Esophagus muscularis mucosa (tissue), 4 donors: ENCODE results near the gene KCNAB1. TPM values are rescaled to one million over a fixed set of nuclear protein-coding genes. Genes with fewer than 3 reads are reported as not detected.

ENCODE experiments used
- DNase-seq: peaks from one replicate; pipeline ENCODE4 v3.0.0-alpha.2; 2017; ENCODE audit errors: extremely low spot score
- H3K27ac ChIP-seq, 4 donors: fragments of 200-600 bp; sonication (generic); replicated peaks in 1 of 4; 1 replicate in 3 of 4; 2 replicates in 1 of 4; pipeline ENCODE4 v1.5.1; 2016 to 2019; ENCODE audit warnings: mild to moderate bottlenecking in 1 of 4
- H3K27me3 ChIP-seq, 4 donors: fragments of 200-600 bp; sonication (generic); one replicate each; pipeline versions ENCODE4 v1.5.1 to v1.6.0; 2016 to 2019
- H3K36me3 ChIP-seq, 4 donors: fragments of 200-600 bp; sonication (generic); one replicate each; pipeline ENCODE4 v1.5.1; 2016 to 2019
- H3K4me1 ChIP-seq, 4 donors: fragments of 200-600 bp; sonication (generic); one replicate each; pipeline ENCODE4 v1.5.1; 2016 to 2019
- H3K4me3 ChIP-seq, 4 donors: fragments of 200-600 bp; sonication (generic); 1 replicate in 2 of 4; 2 replicates in 2 of 4; pipeline ENCODE4 v1.5.1; 2016 to 2019; ENCODE audit warnings: mild to moderate bottlenecking in 4 of 4, moderate library complexity in 1 of 4
- H3K9me3 ChIP-seq, 4 donors: fragments of 200-600 bp; sonication (generic); 1 replicate in 3 of 4; 2 replicates in 1 of 4; pipeline ENCODE4 v1.5.1; 2016 to 2019
- CTCF ChIP-seq, 3 experiments: fragments of 200-600 bp in 2 of 3; fragments of 450-650 bp in 1 of 3; sonication (generic) in 2 of 3; IDR thresholded peaks; one replicate each; pipeline ENCODE4 v1.5.1; 2017 to 2019; ENCODE audit warnings: antibody characterized with exemption in 3 of 3, mild to moderate bottlenecking in 2 of 3, moderate library complexity in 1 of 3
- EP300 ChIP-seq: sonication (generic); formaldehyde crosslinking; IDR thresholded peaks from one replicate; pipeline ENCODE4 v1.6.1; 2017; ENCODE audit warnings: antibody characterized with exemption
- POLR2A ChIP-seq: fragments of 450-650 bp; IDR thresholded peaks from one replicate; pipeline ENCODE4 v1.6.1; 2017; ENCODE audit warnings: antibody characterized with exemption, moderate library complexity, mild to moderate bottlenecking, low read depth
- POLR2AphosphoS5 ChIP-seq, 2 donors: sonication (generic); formaldehyde crosslinking; IDR thresholded peaks; one replicate each; pipeline ENCODE4 v1.6.1; 2017; ENCODE audit warnings: antibody characterized with exemption in 2 of 2
- WGBS: methylation state at CpG from one replicate; pipeline ENCODE4 v1.1.5; 2018; 5-methylcytosine and 5-hydroxymethylcytosine counted together
- intact Hi-C: fragments of 100-400 bp; cut with DNase I; formaldehyde crosslinking; loops from one replicate; pipeline ENCODE4 v1.15.1; 2023
- total RNA-seq, 4 donors: library from RNA; depleted of rRNA; stranded (reverse); fragments of >200 nt; gene quantifications; one replicate each; pipeline versions ENCODE4 v1.1.0 to v1.2.1, GENCODE V29; 2016

KCNAB1 gene
- total RNA-seq, 4 donors from 2014 or later, result 0.83 to 5.9 (median 2.3) TPM

GRCh38 chr3:156480949-156481348 lies 360.6 kb downstream of the KCNAB1 start:
- no peaks in the 10 kb centered on the region for H3K36me3 ChIP-seq
- DNase-seq, result no peak
- H3K9me3 ChIP-seq, result no peaks in the 10 kb centered on the region
- H3K27me3 ChIP-seq, result no peaks in the 10 kb centered on the region
- WGBS, result 72% methylated on average over 2 of the region's 2 CpGs
- no peak overlapping the region for H3K27ac ChIP-seq
- H3K4me3 ChIP-seq, result no peak overlapping the region
- H3K4me1 ChIP-seq, result peaks cover 4 to 39% (median 28%) of the 10 kb centered on the region in 4 donors
- no peak for TF ChIP-seq POLR2A
- no peak for TF ChIP-seq CTCF (IDR thresholded peaks at IDR 0.05)
- TF ChIP-seq POLR2AphosphoS5 (IDR thresholded peaks at IDR 0.05), result no peak
- TF ChIP-seq EP300, result no peak
- intact Hi-C loops, result no loop called here

- Histone ChIP-seq H3K4me3 (no peak overlapping the region), H3K4me1 (peaks cover 4 to 35% (median 31%) of the 10 kb centered on the region in 4 donors), H3K9me3 (no peaks in the 10 kb centered on the region), H3K27ac (peak overlapping the region in 3 of 4 donors; percentile 58 to 63 (median 63)), H3K27me3 (no peaks in the 10 kb centered on the region), H3K36me3 (no peaks in the 10 kb centered on the region)
- 91% methylated on average over 3 of the region's 3 CpGs for WGBS
- no peak for DNase-seq
- intact Hi-C loops, result no loop called here
- TF ChIP-seq POLR2A, result no peak
- TF ChIP-seq EP300, result no peak
- TF ChIP-seq POLR2AphosphoS5 (IDR thresholded peaks at IDR 0.05), result no peak
- TF ChIP-seq CTCF (IDR thresholded peaks at IDR 0.05), result no peak
Measured at GRCh38 chr3:156483002-156483401, 362.6 kb downstream of the KCNAB1 start.

- Histone ChIP-seq H3K4me3 (no peak overlapping the region), H3K27ac (peak overlapping the region; percentile 56 to 63 (median 60)), H3K4me1 (peaks cover 4 to 37% (median 31%) of the 10 kb centered on the region in 4 donors), H3K27me3 (no peaks in the 10 kb centered on the region), H3K9me3 (no peaks in the 10 kb centered on the region), H3K36me3 (no peaks in the 10 kb centered on the region)
- intact Hi-C loops, result no loop called here
- TF ChIP-seq CTCF (IDR thresholded peaks at IDR 0.05), result no peak
- no peak for TF ChIP-seq POLR2A
- TF ChIP-seq POLR2AphosphoS5 (IDR thresholded peaks at IDR 0.05), result no peak
- no peak for TF ChIP-seq EP300
- 13% methylated on average over 1 of the region's 1 CpG for WGBS
- DNase-seq, result no peak
Measured at GRCh38 chr3:156483426-156483825, 363.0 kb downstream of the KCNAB1 start.

GRCh38 chr3:156483961-156484787 lies 363.8 kb downstream of the KCNAB1 start:
- no peak for DNase-seq
- intact Hi-C loops, result no loop called here
- 25% methylated on average over 6 of the region's 6 CpGs for WGBS

More at GRCh38 chr3:156483961-156484787, 363.8 kb downstream of the KCNAB1 start:
- no peaks in the 10 kb centered on the region for H3K27me3 ChIP-seq
- TF ChIP-seq EP300 (no peak), CTCF (IDR thresholded peaks at IDR 0.05) (no peak), POLR2A (no peak), POLR2AphosphoS5 (IDR thresholded peaks at IDR 0.05) (peak; percentile 28 to 45)
- no peaks in the 10 kb centered on the region for H3K9me3 ChIP-seq
- H3K27ac ChIP-seq, result peak overlapping the region; percentile 56 to 63 (median 60)
- peaks cover 4 to 37% (median 31%) of the 10 kb centered on the region in 4 donors for H3K4me1 ChIP-seq
- H3K36me3 ChIP-seq, result no peaks in the 10 kb centered on the region
- peak overlapping the region in 1 of 4 donors; percentile 6 for H3K4me3 ChIP-seq
